ELF-1 (cell line): ENCODE measurements around the gene CNGA3.
A peak's percentile ranks its signal among the peaks of the same experiment; 100 is the strongest.

Source experiments
- DNase-seq: peaks from one replicate; pipeline ENCODE4 v3.0.0-alpha.2; 2016; ENCODE audit warnings: low read depth, low spot score

The CNGA3 gene

GRCh38 chr2:98327776-98328175 lies 18.5 kb upstream of the CNGA3 start:
- no peak for DNase-seq

- DNase-seq: no peak
Observed at GRCh38 chr2:98329549-98329948, 16.7 kb upstream of the CNGA3 start.

- DNase-seq: no peak
Observed at GRCh38 chr2:98332989-98333388, 13.3 kb upstream of the CNGA3 start.

- DNase-seq: no peak
Observed at GRCh38 chr2:98333922-98334321, 12.3 kb upstream of the CNGA3 start.

GRCh38 chr2:98334439-98335078 lies 11.7 kb upstream of the CNGA3 start:
- peak; percentile 56 for DNase-seq

- DNase-seq: no peak
Observed at GRCh38 chr2:98335271-98335670, 11.0 kb upstream of the CNGA3 start.

GRCh38 chr2:98341241-98341640 lies 5.0 kb upstream of the CNGA3 start:
- no peak for DNase-seq

GRCh38 chr2:98343285-98343684 lies 3.0 kb upstream of the CNGA3 start:
- DNase-seq: no peak

- peak; percentile 68 for DNase-seq
Observed at GRCh38 chr2:98347298-98348065, 1.2 kb downstream of the CNGA3 start.

- peak; percentile 86 for DNase-seq
Observed at GRCh38 chr2:98348066-98348561, 1.9 kb downstream of the CNGA3 start.

- no peak for DNase-seq
Observed at GRCh38 chr2:98350411-98350810, 4.2 kb downstream of the CNGA3 start.

- DNase-seq: no peak
Observed at GRCh38 chr2:98355881-98356280, 9.6 kb downstream of the CNGA3 start.

- DNase-seq: no peak
Observed at GRCh38 chr2:98356729-98357128, 10.5 kb downstream of the CNGA3 start.

GRCh38 chr2:98357849-98358248 lies 11.6 kb downstream of the CNGA3 start:
- DNase-seq: no peak

GRCh38 chr2:98359986-98360385 lies 13.7 kb downstream of the CNGA3 start:
- no peak for DNase-seq

- no peak for DNase-seq
Observed at GRCh38 chr2:98367721-98368120, 21.5 kb downstream of the CNGA3 start.

GRCh38 chr2:98369710-98370239 lies 23.5 kb downstream of the CNGA3 start:
- no peak for DNase-seq

GRCh38 chr2:98372121-98372520 lies 25.9 kb downstream of the CNGA3 start:
- peak; percentile 70 for DNase-seq

- DNase-seq: no peak
Observed at GRCh38 chr2:98372579-98372978, 26.3 kb downstream of the CNGA3 start.

- DNase-seq: peak; percentile 25
Observed at GRCh38 chr2:98374286-98374685, 28.0 kb downstream of the CNGA3 start.

- DNase-seq: no peak
Observed at GRCh38 chr2:98374958-98375570, 28.8 kb downstream of the CNGA3 start.

- DNase-seq: peak; percentile 43
Observed at GRCh38 chr2:98376301-98376910, 30.1 kb downstream of the CNGA3 start.
